ENCODE measurements around the gene MYBPHL.

GRCh38 chr1:109295712-109296415 lies 10.9 kb downstream of the MYBPHL start:
- TF ChIP-seq TAF1 (IDR thresholded peaks at IDR 0.05; ENCODE audit: borderline replicate concordance, low read depth, low read length) (no peak), POLR2A (IDR thresholded peaks at IDR 0.05; ENCODE audit: low read depth, low read length) (no peak)

Measured in GM12892 (cell line).